HepG2 (cell line): ENCODE data around the gene STKLD1. TPM values are rescaled to one million over a fixed set of nuclear protein-coding genes. Genes with fewer than 3 reads are reported as not detected.

Source experiments
- BHLHE40 ChIP-seq: IDR thresholded peaks from 2 replicates; pipeline ENCODE4 v1.6.1; 2011; ENCODE audit warnings: low read length, improper control_type of control experiment
- EEA1 ChIP-seq: sonication (generic); formaldehyde crosslinking; IDR thresholded peaks from 2 replicates; pipeline ENCODE4 v1.5.1; 2020; ENCODE audit warnings: mild to moderate bottlenecking, missing genetic modification reagents, borderline replicate concordance
- GPBP1L1 ChIP-seq: sonication (generic); formaldehyde crosslinking; IDR thresholded peaks from 2 replicates; pipeline ENCODE4 v1.5.0; 2020; ENCODE audit warnings: mild to moderate bottlenecking, missing genetic modification reagents
- HES4 ChIP-seq: sonication (generic); formaldehyde crosslinking; IDR thresholded peaks from 2 replicates; pipeline ENCODE4 v1.9.0; 2021; ENCODE audit warnings: mild to moderate bottlenecking, missing genetic modification reagents, borderline replicate concordance
- ISL2 ChIP-seq: sonication (generic); formaldehyde crosslinking; IDR thresholded peaks from 2 replicates; pipeline ENCODE4 v1.5.0; 2020; ENCODE audit warnings: missing genetic modification reagents
- KDM5B ChIP-seq: sonication (generic); formaldehyde crosslinking; IDR thresholded peaks from 2 replicates; pipeline ENCODE4 v1.4.0; 2020; ENCODE audit warnings: missing genetic modification reagents, mild to moderate bottlenecking, borderline replicate concordance
- MAF1 ChIP-seq: sonication (generic); formaldehyde crosslinking; IDR thresholded peaks from 2 replicates; pipeline ENCODE4 v1.5.0; 2020; ENCODE audit warnings: missing genetic modification reagents, borderline replicate concordance
- MAFG ChIP-seq: sonication (generic); formaldehyde crosslinking; IDR thresholded peaks from 2 replicates; pipeline ENCODE4 v1.5.1; 2020; ENCODE audit warnings: mild to moderate bottlenecking, missing genetic modification reagents
- NFIB ChIP-seq: sonication (generic); formaldehyde crosslinking; IDR thresholded peaks from 2 replicates; pipeline ENCODE4 v1.9.0; 2021; ENCODE audit warnings: missing genetic modification reagents, mild to moderate bottlenecking, borderline replicate concordance
- SATB2 ChIP-seq: sonication (generic); formaldehyde crosslinking; IDR thresholded peaks from 2 replicates; pipeline ENCODE4 v1.5.0; 2020; ENCODE audit warnings: missing genetic modification reagents
- SCMH1 ChIP-seq: sonication (generic); formaldehyde crosslinking; IDR thresholded peaks from 2 replicates; pipeline ENCODE4 v1.9.0; 2021; ENCODE audit warnings: missing genetic modification reagents, mild to moderate bottlenecking, borderline replicate concordance
- ZNF274 ChIP-seq: sonication (generic); formaldehyde crosslinking; IDR thresholded peaks from 2 replicates; pipeline ENCODE4 v1.5.1; 2020; ENCODE audit warnings: mild to moderate bottlenecking, missing genetic modification reagents
- ZNF432 ChIP-seq: sonication (generic); formaldehyde crosslinking; IDR thresholded peaks from 2 replicates; pipeline ENCODE4 v1.5.0; 2020; ENCODE audit warnings: missing genetic modification reagents, mild to moderate bottlenecking, borderline replicate concordance
- ZNF567 ChIP-seq: sonication (generic); formaldehyde crosslinking; IDR thresholded peaks from 2 replicates; pipeline ENCODE4 v1.8.1; 2023; ENCODE audit warnings: mild to moderate bottlenecking, missing genetic modification reagents, borderline replicate concordance
- ZNF589 ChIP-seq: sonication (generic); formaldehyde crosslinking; conservative IDR thresholded peaks from 2 replicates; pipeline ENCODE4 v1.8.0; 2022; ENCODE audit warnings: mild to moderate bottlenecking, moderate library complexity, missing genetic modification reagents
- ZNF639 ChIP-seq: conservative IDR thresholded peaks from 2 replicates; pipeline ENCODE4 v1.6.1; 2018; ENCODE audit warnings: missing genetic modification reagents
- ZNF746 ChIP-seq: sonication (generic); formaldehyde crosslinking; IDR thresholded peaks from 2 replicates; pipeline ENCODE4 v1.8.0; 2022; ENCODE audit warnings: mild to moderate bottlenecking, missing genetic modification reagents
- ZNF749 ChIP-seq: sonication (generic); formaldehyde crosslinking; IDR thresholded peaks from 2 replicates; pipeline ENCODE4 v1.8.0; 2022; ENCODE audit warnings: mild to moderate bottlenecking, missing genetic modification reagents, moderate library complexity, borderline replicate concordance
- ZSCAN22 ChIP-seq: sonication (generic); formaldehyde crosslinking; IDR thresholded peaks from 2 replicates; pipeline ENCODE4 v1.4.0; 2020; ENCODE audit warnings: mild to moderate bottlenecking, missing genetic modification reagents
- polyA plus RNA-seq, 8 experiments: library from polyadenylated mRNA; depleted of rRNA in 3 of 8; stranded (reverse) in 7 of 8; unstranded in 1 of 8; fragments of >200 nt; fragmentation: Illumina TruSeq in 4 of 8; extraction: Trizol in 4 of 8; gene quantifications; 2 replicates each; pipeline versions ENCODE4 v1.2.1 to v1.2.3, GENCODE V29; 2011 to 2016; ENCODE audit warnings: low read depth in 4 of 8, missing spikeins in 1 of 8, mixed read lengths in 1 of 8; ENCODE audit not compliant: insufficient read depth in 1 of 8
- total RNA-seq, 5 experiments: library from RNA; depleted of rRNA; stranded (reverse); fragments of >200 nt; fragmentation: Illumina TruSeq; extraction: Trizol; gene quantifications; 2 replicates each; pipeline ENCODE4 v1.2.3, GENCODE V29; 2016; ENCODE audit warnings: low read depth in 1 of 5
- TF ChIP-seq, protein P1 (sequence below): sonication (generic); formaldehyde crosslinking; IDR thresholded peaks from 2 replicates; pipeline ENCODE4 v1.5.1; 2020; ENCODE audit warnings: mild to moderate bottlenecking, missing genetic modification reagents, borderline replicate concordance
- TF ChIP-seq, protein P2 (sequence below): IDR thresholded peaks from 2 replicates; pipeline ENCODE4 v1.6.1; 2016; ENCODE audit warnings: low read depth, control low read depth
- TF ChIP-seq, protein P3 (sequence below): sonication (generic); formaldehyde crosslinking; IDR thresholded peaks from 2 replicates; pipeline ENCODE4 v1.8.0; 2022; ENCODE audit warnings: mild to moderate bottlenecking, missing genetic modification reagents

The STKLD1 gene
- total and polyA plus RNA-seq, 2 of the 13 experiments (the other 11 are each of a cell fraction or from before 2014, with no cell fraction given), result 1.5 to 2.2 TPM

GRCh38 chr9:133347985-133348717, 28.0 kb upstream of the STKLD1 start, which contains the start of the genes MED22 and RPL7A (continued):
- TF ChIP-seq, protein P1, sequence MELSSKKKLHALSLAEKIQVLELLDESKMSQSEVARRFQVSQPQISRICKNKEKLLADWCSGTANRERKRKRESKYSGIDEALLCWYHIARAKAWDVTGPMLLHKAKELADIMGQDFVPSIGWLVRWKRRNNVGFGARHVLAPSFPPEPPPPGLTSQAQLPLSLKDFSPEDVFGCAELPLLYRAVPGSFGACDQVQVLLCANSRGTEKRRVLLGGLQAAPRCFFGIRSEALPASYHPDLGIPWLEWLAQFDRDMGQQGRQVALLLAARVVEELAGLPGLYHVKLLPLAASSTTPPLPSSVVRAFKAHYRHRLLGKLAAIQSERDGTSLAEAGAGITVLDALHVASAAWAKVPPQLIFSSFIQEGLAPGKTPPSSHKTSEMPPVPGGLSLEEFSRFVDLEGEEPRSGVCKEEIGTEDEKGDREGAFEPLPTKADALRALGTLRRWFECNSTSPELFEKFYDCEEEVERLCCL (CRISPR knock-in tag), result no peak
- no peak for TF ChIP-seq ZNF746
- TF ChIP-seq, protein P2, sequence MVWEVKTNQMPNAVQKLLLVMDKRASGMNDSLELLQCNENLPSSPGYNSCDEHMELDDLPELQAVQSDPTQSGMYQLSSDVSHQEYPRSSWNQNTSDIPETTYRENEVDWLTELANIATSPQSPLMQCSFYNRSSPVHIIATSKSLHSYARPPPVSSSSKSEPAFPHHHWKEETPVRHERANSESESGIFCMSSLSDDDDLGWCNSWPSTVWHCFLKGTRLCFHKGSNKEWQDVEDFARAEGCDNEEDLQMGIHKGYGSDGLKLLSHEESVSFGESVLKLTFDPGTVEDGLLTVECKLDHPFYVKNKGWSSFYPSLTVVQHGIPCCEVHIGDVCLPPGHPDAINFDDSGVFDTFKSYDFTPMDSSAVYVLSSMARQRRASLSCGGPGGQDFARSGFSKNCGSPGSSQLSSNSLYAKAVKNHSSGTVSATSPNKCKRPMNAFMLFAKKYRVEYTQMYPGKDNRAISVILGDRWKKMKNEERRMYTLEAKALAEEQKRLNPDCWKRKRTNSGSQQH (CRISPR knock-in tag), result peak; percentile 67; the same call in 1 of the 2 replicates
- TF ChIP-seq SATB2 (CRISPR knock-in tag), result no peak
- TF ChIP-seq SCMH1, result no peak
- no peak; the same call in 1 of the 2 replicates for TF ChIP-seq ZNF567 (CRISPR knock-in tag)
- TF ChIP-seq MAF1 (CRISPR knock-in tag), result no peak
- no peak for TF ChIP-seq ZNF749 (CRISPR knock-in tag)
- peak; percentile 36; the same call in 1 of the 2 replicates for TF ChIP-seq EEA1 (CRISPR knock-in tag)
- TF ChIP-seq MAFG (CRISPR knock-in tag), result no peak
- TF ChIP-seq BHLHE40, result 0 out of 2 replicates have a peak, but pooled peaks have one; percentile 8
- TF ChIP-seq NFIB, result no peak
- peak; percentile 85; the same call in 1 of the 2 replicates for TF ChIP-seq KDM5B (CRISPR knock-in tag)
- peak; percentile 88; the same call in 1 of the 2 replicates for TF ChIP-seq ZNF589 (CRISPR knock-in tag)
- TF ChIP-seq, protein P3, sequence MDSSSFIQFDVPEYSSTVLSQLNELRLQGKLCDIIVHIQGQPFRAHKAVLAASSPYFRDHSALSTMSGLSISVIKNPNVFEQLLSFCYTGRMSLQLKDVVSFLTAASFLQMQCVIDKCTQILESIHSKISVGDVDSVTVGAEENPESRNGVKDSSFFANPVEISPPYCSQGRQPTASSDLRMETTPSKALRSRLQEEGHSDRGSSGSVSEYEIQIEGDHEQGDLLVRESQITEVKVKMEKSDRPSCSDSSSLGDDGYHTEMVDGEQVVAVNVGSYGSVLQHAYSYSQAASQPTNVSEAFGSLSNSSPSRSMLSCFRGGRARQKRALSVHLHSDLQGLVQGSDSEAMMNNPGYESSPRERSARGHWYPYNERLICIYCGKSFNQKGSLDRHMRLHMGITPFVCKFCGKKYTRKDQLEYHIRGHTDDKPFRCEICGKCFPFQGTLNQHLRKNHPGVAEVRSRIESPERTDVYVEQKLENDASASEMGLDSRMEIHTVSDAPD, result 0 out of 2 replicates have a peak, but pooled peaks have one; percentile 16
- TF ChIP-seq ISL2 (CRISPR knock-in tag), result peak; percentile 61; the same call in 1 of the 2 replicates
- TF ChIP-seq ZNF274 (CRISPR knock-in tag), result peak; percentile 96; the same call in 1 of the 2 replicates
- no peak; the same call in 1 of the 2 replicates for TF ChIP-seq HES4 (CRISPR knock-in tag)
- no peak for TF ChIP-seq ZSCAN22 (CRISPR knock-in tag)
- TF ChIP-seq ZNF639 (CRISPR knock-in tag), result 0 out of 2 replicates have a peak, but pooled peaks have one; percentile 52
- no peak for TF ChIP-seq ZNF432
- TF ChIP-seq GPBP1L1 (CRISPR knock-in tag), result no peak
